Stimulated activated naive CD4-positive, alpha-beta T cell treated with Interleukin-2 at 50 U/mL for 16 hours (primary cell): ENCODE measurements around the gene MCEMP1.

Source experiments
- DNase-seq: peaks from one replicate; lab custom pipeline; 2025; lab: John Stamatoyannopoulos, UW

The MCEMP1 gene

GRCh38 chr19:7670790-7671189 lies 6.1 kb upstream of the MCEMP1 start:
- no peak for DNase-seq

DNA sequence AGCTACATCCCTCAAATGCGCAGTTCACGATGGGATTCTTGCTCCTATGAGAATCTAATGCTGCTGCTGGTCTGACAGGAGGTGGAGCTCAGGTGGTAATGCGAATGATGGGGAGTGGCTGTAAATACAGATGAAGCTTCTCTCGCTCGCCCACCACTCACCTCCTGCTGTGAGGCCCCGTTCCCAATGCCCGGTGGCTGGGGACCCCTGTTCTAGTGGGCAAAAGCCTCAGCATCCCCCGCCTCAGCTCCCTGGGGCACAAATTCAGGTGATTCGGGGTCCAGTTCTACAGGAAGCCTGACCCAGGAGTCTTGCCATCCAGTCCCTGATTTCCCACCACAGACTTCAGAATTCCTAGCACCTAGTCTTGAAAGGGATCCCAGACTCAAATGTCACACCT lies 4.4 kb upstream of the MCEMP1 start:
- DNase-seq, result no peak

GRCh38 chr19:7674010-7675005 lies 2.6 kb upstream of the MCEMP1 start:
- DNase-seq, result peak; percentile 6

DNA sequence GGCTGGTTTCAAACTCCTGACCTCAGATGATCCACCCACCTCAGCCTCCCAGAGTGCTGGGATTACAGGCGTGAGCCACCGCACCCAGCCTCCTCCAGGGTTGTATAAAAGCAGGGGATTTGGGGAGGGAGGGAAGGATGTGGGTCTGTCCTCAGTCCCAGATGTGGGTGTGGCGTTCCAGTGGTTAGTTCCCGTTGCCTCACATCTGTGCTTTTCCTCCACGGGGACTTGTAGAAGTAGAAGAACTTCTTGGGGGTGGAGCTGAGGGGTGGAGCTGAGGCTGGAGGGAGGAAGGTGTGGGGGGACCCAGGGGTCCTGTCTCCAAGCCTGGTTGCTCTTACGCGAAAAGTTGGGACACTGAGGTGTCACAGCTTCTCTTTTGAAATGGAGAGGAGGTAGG lies 514 bp upstream of the MCEMP1 start:
- DNase-seq, result no peak

GRCh38 chr19:7677669-7678311 lies 900 bp downstream of the MCEMP1 start:
- no peak for DNase-seq

- peak; percentile 77 for DNase-seq
Observed at GRCh38 chr19:7678971-7679751, 2.3 kb downstream of the MCEMP1 start.

- no peak for DNase-seq
Observed at GRCh38 chr19:7679771-7680605, 3.1 kb downstream of the MCEMP1 start.

DNA sequence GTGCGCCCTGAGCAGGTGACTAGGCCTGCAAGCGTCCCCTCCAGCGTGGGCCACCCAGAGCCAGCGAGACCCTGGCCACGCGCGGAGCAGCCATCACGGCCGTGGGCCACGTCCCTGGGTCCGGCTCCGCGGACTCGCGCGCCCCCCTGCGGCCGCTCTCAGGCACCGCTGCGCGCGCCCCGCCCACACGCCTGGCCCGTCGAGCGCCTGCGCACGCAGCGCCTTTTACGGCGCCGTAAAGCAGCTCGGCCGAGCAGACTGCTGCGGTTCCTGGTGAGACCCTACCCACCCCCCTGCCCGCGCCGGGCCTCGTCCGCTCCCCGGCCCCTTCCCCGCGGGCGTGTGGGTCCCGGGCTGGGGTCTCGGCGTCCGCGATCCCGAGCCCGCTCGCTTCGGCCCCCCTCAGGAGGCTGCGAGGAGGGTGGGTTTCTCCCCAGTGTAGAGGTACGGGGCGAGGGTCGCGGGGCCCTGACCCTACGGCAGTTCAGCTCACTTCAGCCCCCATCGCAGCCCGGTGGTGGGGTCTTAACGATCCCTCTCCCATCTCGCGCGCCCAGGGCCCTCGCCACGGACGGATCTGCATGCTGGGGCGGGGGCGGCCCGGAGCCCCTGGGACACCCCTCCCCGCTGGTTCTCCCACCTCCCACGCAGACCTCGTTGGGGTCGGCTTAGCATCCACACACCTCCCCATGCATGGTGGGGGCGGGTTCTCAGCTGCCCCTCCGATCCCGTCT lies 3.9 kb downstream of the MCEMP1 start, which contains the start of gene TRAPPC5:
Gene TRAPPC5, plus strand, starts transcription at position 228 of the 734 bp plus-strand sequence. CDS start 1,421 bp downstream, outside the sequence.
- peak; percentile 79 for DNase-seq

DNA sequence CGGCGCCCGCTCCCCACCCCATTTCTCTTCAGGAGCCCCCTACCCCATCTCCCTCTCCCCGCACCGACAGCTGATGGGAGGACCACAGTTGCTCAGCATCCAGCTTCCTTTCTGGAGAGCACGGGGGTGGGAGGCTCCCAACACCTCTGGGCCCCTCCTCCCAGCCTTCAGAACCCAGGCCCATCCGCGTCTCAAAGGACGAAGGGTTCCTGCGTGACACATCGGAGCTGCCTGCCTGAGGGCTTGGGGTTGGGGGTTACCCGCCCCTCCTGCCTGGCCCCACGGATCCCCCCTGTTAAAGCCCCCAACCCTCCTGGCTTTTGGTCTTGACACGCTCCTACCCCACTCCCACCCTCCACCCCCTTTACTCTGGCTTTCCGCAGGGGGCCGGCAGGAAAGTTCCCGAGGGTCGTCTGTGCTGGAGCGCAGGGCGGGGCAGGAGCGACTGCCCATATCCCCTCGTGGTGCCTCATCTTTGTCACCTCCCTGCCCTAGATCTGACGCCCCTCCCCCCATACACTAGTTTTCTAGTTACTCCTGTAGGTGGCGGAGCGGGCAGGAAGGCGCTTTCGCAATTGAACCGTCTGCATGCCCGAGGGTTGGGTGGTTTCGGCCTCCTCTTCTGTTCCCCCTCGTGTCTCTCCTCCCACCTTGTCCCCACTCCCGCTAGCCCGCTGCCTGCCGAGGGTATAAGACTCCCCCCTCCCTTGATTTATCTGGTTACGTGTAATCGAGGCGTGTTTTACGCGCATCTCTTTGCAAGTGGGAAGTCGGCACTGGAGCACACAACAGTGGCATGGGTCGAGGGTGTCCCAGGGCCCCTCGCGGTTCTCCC lies 4.7 kb downstream of the MCEMP1 start:
- peak; percentile 84 for DNase-seq

DNA sequence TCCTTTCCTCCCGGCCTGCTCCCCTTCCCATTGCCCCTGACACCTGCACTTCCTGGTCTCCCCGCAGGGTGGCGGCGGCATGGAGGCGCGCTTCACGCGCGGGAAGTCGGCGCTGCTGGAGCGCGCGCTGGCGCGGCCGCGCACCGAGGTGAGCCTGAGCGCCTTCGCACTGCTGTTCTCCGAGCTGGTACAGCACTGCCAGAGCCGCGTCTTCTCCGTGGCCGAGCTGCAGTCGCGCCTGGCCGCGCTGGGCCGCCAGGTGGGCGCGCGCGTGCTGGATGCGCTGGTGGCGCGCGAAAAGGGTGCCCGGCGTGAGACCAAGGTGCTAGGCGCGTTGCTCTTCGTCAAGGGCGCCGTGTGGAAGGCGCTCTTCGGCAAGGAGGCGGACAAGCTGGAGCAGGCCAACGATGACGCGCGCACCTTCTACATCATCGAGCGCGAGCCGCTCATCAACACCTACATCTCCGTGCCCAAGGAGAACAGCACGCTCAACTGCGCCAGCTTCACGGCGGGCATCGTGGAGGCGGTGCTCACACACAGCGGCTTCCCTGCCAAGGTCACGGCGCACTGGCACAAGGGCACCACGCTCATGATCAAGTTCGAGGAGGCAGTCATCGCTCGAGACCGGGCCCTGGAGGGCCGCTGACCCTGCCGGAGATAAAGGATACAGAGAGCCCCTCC lies 5.4 kb downstream of the MCEMP1 start:
- DNase-seq, result no peak

GRCh38 chr19:7685546-7686445 lies 8.9 kb downstream of the MCEMP1 start:
- DNase-seq, result no peak

GRCh38 chr19:7687177-7687576 lies 10.3 kb downstream of the MCEMP1 start:
- DNase-seq, result no peak

GRCh38 chr19:7689165-7689564 lies 12.3 kb downstream of the MCEMP1 start:
- no peak for DNase-seq

- no peak for DNase-seq
Observed at GRCh38 chr19:7690779-7691258, 13.9 kb downstream of the MCEMP1 start.

- DNase-seq, result no peak
Observed at GRCh38 chr19:7691497-7691896, 14.6 kb downstream of the MCEMP1 start.

- peak; percentile 15 for DNase-seq
Observed at GRCh38 chr19:7692417-7693088, 15.7 kb downstream of the MCEMP1 start.

DNA sequence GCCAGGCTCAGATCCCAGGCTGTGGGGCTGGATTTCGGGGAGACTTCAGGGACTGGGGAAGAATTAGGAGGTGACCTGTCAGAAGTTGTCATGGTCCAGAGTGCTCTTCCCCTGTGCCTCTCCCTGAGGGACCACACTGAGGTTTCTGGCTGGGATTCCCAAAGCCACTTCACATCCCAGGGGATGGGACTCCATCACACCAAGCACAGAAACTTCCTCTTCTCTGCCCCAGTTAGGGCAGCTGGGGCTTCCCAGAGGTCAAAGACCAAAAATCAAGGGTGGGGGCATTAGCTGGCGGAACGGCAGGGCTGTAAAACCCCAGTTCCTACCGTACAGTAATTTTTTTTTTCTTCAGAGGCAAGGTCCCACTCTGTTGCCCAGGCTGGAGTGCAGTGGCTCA lies 17.6 kb downstream of the MCEMP1 start:
- DNase-seq, result no peak
